IPS-20b (cell line): ENCODE data around the gene SYS1.

Source experiments
- H3K27ac ChIP-seq: one replicate; pipeline ENCODE4 v1.5.1; 2013; ENCODE audit warnings: low read length
- H3K27me3 ChIP-seq: 2 replicates; pipeline ENCODE4 v1.6.1; 2013; ENCODE audit warnings: mild to moderate bottlenecking, low read length, inconsistent platforms; ENCODE audit not compliant: insufficient read depth
- H3K36me3 ChIP-seq: 2 replicates; pipeline ENCODE4 v1.6.1; 2013; ENCODE audit warnings: low read depth, mild to moderate bottlenecking, inconsistent platforms, low read length, moderate library complexity; ENCODE audit not compliant: insufficient read depth
- H3K4me1 ChIP-seq: 2 replicates; pipeline ENCODE4 v1.6.1; 2013; ENCODE audit warnings: mild to moderate bottlenecking, control low read depth, inconsistent platforms, low read length, moderate library complexity; ENCODE audit not compliant: insufficient read depth
- H3K4me3 ChIP-seq: 2 replicates; pipeline ENCODE4 v1.5.1; 2013; ENCODE audit warnings: mild to moderate bottlenecking, low read length, inconsistent platforms
- H3K9ac ChIP-seq: 2 replicates; pipeline ENCODE4 v1.6.1; 2013; ENCODE audit warnings: low read depth, mild to moderate bottlenecking, inconsistent platforms, low read length, moderate library complexity
- H3K9me3 ChIP-seq: 2 replicates; pipeline ENCODE4 v1.6.1; 2013; ENCODE audit warnings: mild to moderate bottlenecking, low read depth, low read length, inconsistent platforms; ENCODE audit not compliant: insufficient read depth

The SYS1 gene

GRCh38 chr20:45341579-45341938 lies 21.4 kb upstream of the SYS1 start:
- peaks cover 88% of the 10 kb centered on the region for H3K4me1 ChIP-seq
- H3K36me3 ChIP-seq, result peaks cover 17% of the 10 kb centered on the region
- peak overlapping the region; percentile 96 for H3K27ac ChIP-seq
- peak overlapping the region; percentile 89; the same call in 1 of the 2 replicates for H3K9ac ChIP-seq
- H3K9me3 ChIP-seq, result no peaks in the 10 kb centered on the region
- H3K4me3 ChIP-seq, result peak overlapping the region; percentile 68
- no peaks in the 10 kb centered on the region for H3K27me3 ChIP-seq

- Histone ChIP-seq H3K4me3 (peak overlapping the region; percentile 68), H3K27ac (peak overlapping the region; percentile 96), H3K27me3 (peaks cover 2% of the 10 kb centered on the region; the same call in 1 of the 2 replicates), H3K9me3 (no peaks in the 10 kb centered on the region), H3K4me1 (peaks cover 94% of the 10 kb centered on the region), H3K9ac (peak overlapping the region; percentile 89; the same call in 1 of the 2 replicates), H3K36me3 (peaks cover 17% of the 10 kb centered on the region)
Measured at GRCh38 chr20:45341939-45342854, 20.8 kb upstream of the SYS1 start.

- Histone ChIP-seq H3K27me3 (peaks cover 7% of the 10 kb centered on the region; the same call in 1 of the 2 replicates), H3K4me3 (peak overlapping the region; percentile 68), H3K9ac (peak overlapping the region; percentile 89; the same call in 1 of the 2 replicates), H3K4me1 (peaks cover 89% of the 10 kb centered on the region), H3K36me3 (peaks cover 17% of the 10 kb centered on the region), H3K27ac (peak overlapping the region; percentile 96), H3K9me3 (no peaks in the 10 kb centered on the region)
Measured at GRCh38 chr20:45342855-45343531, 20.0 kb upstream of the SYS1 start.

- H3K4me3 ChIP-seq, result peak overlapping the region; percentile 68
Measured at GRCh38 chr20:45343532-45344167, 19.3 kb upstream of the SYS1 start.

GRCh38 chr20:45344168-45344860 lies 18.6 kb upstream of the SYS1 start:
- Histone ChIP-seq H3K9ac (peak overlapping the region; percentile 89; the same call in 1 of the 2 replicates), H3K27me3 (peaks cover 7% of the 10 kb centered on the region; the same call in 1 of the 2 replicates), H3K9me3 (no peaks in the 10 kb centered on the region), H3K27ac (peak overlapping the region; percentile 96), H3K4me3 (peak overlapping the region; percentile 68), H3K36me3 (peaks cover 16% of the 10 kb centered on the region), H3K4me1 (peaks cover 75% of the 10 kb centered on the region)

More at GRCh38 chr20:45343532-45344167, 19.3 kb upstream of the SYS1 start:
- peaks cover 7% of the 10 kb centered on the region; the same call in 1 of the 2 replicates for H3K27me3 ChIP-seq
- peak overlapping the region; percentile 89; the same call in 1 of the 2 replicates for H3K9ac ChIP-seq
- peaks cover 82% of the 10 kb centered on the region for H3K4me1 ChIP-seq
- H3K36me3 ChIP-seq, result peaks cover 17% of the 10 kb centered on the region
- H3K9me3 ChIP-seq, result no peaks in the 10 kb centered on the region
- H3K27ac ChIP-seq, result peak overlapping the region; percentile 96

- H3K9ac ChIP-seq, result peak overlapping the region; percentile 29; the same call in 1 of the 2 replicates
- H3K4me3 ChIP-seq, result 0 out of 2 replicates have a peak overlapping the region, but pooled peaks have one; percentile 68
Measured at GRCh38 chr20:45345104-45345936, 17.6 kb upstream of the SYS1 start.

GRCh38 chr20:45346291-45346718 lies 16.7 kb upstream of the SYS1 start:
- Histone ChIP-seq H3K27me3 (peaks cover 7% of the 10 kb centered on the region; the same call in 1 of the 2 replicates), H3K9me3 (no peaks in the 10 kb centered on the region), H3K27ac (no peak overlapping the region), H3K36me3 (no peaks in the 10 kb centered on the region), H3K9ac (peak overlapping the region; percentile 61; the same call in 1 of the 2 replicates), H3K4me3 (peak overlapping the region; percentile 91), H3K4me1 (peaks cover 58% of the 10 kb centered on the region)

More at GRCh38 chr20:45345104-45345936, 17.6 kb upstream of the SYS1 start:
- H3K4me1 ChIP-seq, result peaks cover 67% of the 10 kb centered on the region
- H3K36me3 ChIP-seq, result peaks cover 6% of the 10 kb centered on the region
- H3K27ac ChIP-seq, result no peak overlapping the region
- H3K27me3 ChIP-seq, result peaks cover 7% of the 10 kb centered on the region; the same call in 1 of the 2 replicates
- H3K9me3 ChIP-seq, result no peaks in the 10 kb centered on the region

- Histone ChIP-seq H3K9me3 (no peaks in the 10 kb centered on the region), H3K27me3 (peaks cover 7% of the 10 kb centered on the region; the same call in 1 of the 2 replicates), H3K9ac (peak overlapping the region; percentile 86; the same call in 1 of the 2 replicates), H3K4me3 (peak overlapping the region; percentile 91), H3K36me3 (no peaks in the 10 kb centered on the region), H3K4me1 (peaks cover 52% of the 10 kb centered on the region), H3K27ac (no peak overlapping the region)
Measured at GRCh38 chr20:45346851-45347250, 16.1 kb upstream of the SYS1 start.

- Histone ChIP-seq H3K27me3 (peaks cover 7% of the 10 kb centered on the region; the same call in 1 of the 2 replicates), H3K4me3 (peak overlapping the region; percentile 91), H3K9me3 (no peaks in the 10 kb centered on the region), H3K9ac (peak overlapping the region; percentile 86), H3K27ac (no peak overlapping the region), H3K36me3 (no peaks in the 10 kb centered on the region), H3K4me1 (peaks cover 48% of the 10 kb centered on the region)
Measured at GRCh38 chr20:45347297-45347935, 15.5 kb upstream of the SYS1 start.
